ENCODE measurements around the gene INSM1.

- TF ChIP-seq CTCF (IDR thresholded peaks at IDR 0.05; ENCODE audit: low read depth, low read length): no peak
- TF ChIP-seq EZH2phosphoT487 (IDR thresholded peaks at IDR 0.05; ENCODE audit: low read depth): no peak
These were observed 50.2 kb downstream of the INSM1 start for GRCh38 chr20:20417876-20418676.
